Small intestine (tissue), 7 donors: ENCODE data around the gene SLC17A5. TPM values are rescaled to one million over a fixed set of nuclear protein-coding genes. Genes with fewer than 3 reads are reported as not detected.
"Not testable (repeated sequence)": the region's sequence is repeated elsewhere in the genome, so short reads cannot be mapped to it uniquely, and the experiment has no call there.

Experiments used
- DNase-seq, 2 donors: peaks; one replicate each; pipeline versions ENCODE4 v3.0.0 to v3.0.0-alpha.2; 2013
- FAIRE-seq: peaks from 2 replicates; lab custom pipeline; 2012; peaks lifted over from hg19 to GRCh38; lab: Jason Lieb, UNC
- H3K27ac ChIP-seq, 3 donors: one replicate each; pipeline ENCODE4 v1.5.1; 2013; ENCODE audit warnings: low read length in 2 of 3, mild to moderate bottlenecking in 2 of 3, control low read depth in 1 of 3, inconsistent platforms in 1 of 3, low read depth in 1 of 3, moderate library complexity in 1 of 3
- H3K27me3 ChIP-seq, 3 donors: one replicate each; pipeline ENCODE4 v1.6.1; 2013; ENCODE audit warnings: low read length in 3 of 3, inconsistent platforms in 1 of 3; ENCODE audit not compliant: control insufficient read depth in 3 of 3, insufficient read depth in 3 of 3
- H3K36me3 ChIP-seq, 3 donors: one replicate each; pipeline ENCODE4 v1.6.1; 2013; ENCODE audit warnings: low read length in 3 of 3, inconsistent platforms in 1 of 3, low read depth in 1 of 3, mild to moderate bottlenecking in 1 of 3, moderate library complexity in 1 of 3; ENCODE audit not compliant: control insufficient read depth in 3 of 3, insufficient read depth in 2 of 3
- H3K4me1 ChIP-seq, 3 donors: one replicate each; pipeline ENCODE4 v1.6.1; 2013; ENCODE audit warnings: low read length in 2 of 3, inconsistent platforms in 1 of 3, low read depth in 1 of 3, mild to moderate bottlenecking in 1 of 3, moderate library complexity in 1 of 3; ENCODE audit not compliant: control insufficient read depth in 3 of 3, insufficient read depth in 2 of 3
- H3K4me3 ChIP-seq, 3 donors: one replicate each; pipeline ENCODE4 v1.5.1; 2013; ENCODE audit warnings: low read length in 3 of 3, control low read depth in 1 of 3, inconsistent platforms in 1 of 3, low read depth in 1 of 3, mild to moderate bottlenecking in 1 of 3, moderate library complexity in 1 of 3
- H3K9me3 ChIP-seq, 2 donors: one replicate each; pipeline ENCODE4 v1.6.1; 2013; ENCODE audit warnings: low read depth in 1 of 2, low read length in 1 of 2; ENCODE audit not compliant: control insufficient read depth in 2 of 2, insufficient read depth in 1 of 2
- WGBS, 3 donors: extraction: QIAGEN DNeasy Blood & Tissue Kit; methylation state at CpG; one replicate each; pipeline ENCODE4 v1.1.7; 2013; 5-methylcytosine and 5-hydroxymethylcytosine counted together
- polyA plus RNA-seq, 4 donors: library from polyadenylated mRNA; stranded (reverse) in 3 of 4; unstranded in 1 of 4; fragments of 200-250 nt in 3 of 4; fragments of 120-200 nt in 1 of 4; gene quantifications; one replicate each; pipeline versions ENCODE4 v1.2.1 to v1.2.3, GENCODE V29; 2013
- donor health status: healthy with polysubstance abuse.
- donor health status: control.
- donor health status: control.
- donor health status: Bipolar disorder and iron deficiency.
- donor health status: healthy.

Gene SLC17A5
- polyA plus RNA-seq, 4 donors, result 4.9 to 152 (median 11.5) TPM

DNA sequence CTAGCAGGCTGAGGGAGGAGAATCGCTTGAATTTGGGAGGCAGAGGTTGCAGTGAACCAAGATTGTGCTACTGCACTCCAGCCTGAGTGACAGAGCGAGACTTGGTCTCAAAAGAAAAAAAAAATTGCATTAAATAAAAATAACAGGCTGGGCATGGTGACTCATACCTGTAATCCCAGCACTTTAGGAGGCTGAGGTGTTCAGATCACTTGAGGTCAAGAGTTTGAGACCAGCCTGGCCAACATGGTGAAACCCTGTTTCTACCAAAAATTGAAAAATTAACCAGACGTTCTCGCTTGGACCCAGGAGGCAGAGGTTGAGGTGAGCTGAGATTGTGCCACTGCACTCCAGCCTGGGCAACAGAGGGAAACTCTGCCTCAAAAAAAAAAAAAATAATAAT is 102.7 kb downstream of the SLC17A5 start:
- H3K9me3 ChIP-seq, DNase-seq, H3K4me3 ChIP-seq, H3K27me3 ChIP-seq, H3K27ac ChIP-seq, FAIRE-seq, H3K4me1 ChIP-seq, H3K36me3 ChIP-seq: not testable (repeated sequence)
- WGBS, 3 donors, result 93 to 96% (median 93%) methylated on average over 4 of the region's 4 CpGs

DNA sequence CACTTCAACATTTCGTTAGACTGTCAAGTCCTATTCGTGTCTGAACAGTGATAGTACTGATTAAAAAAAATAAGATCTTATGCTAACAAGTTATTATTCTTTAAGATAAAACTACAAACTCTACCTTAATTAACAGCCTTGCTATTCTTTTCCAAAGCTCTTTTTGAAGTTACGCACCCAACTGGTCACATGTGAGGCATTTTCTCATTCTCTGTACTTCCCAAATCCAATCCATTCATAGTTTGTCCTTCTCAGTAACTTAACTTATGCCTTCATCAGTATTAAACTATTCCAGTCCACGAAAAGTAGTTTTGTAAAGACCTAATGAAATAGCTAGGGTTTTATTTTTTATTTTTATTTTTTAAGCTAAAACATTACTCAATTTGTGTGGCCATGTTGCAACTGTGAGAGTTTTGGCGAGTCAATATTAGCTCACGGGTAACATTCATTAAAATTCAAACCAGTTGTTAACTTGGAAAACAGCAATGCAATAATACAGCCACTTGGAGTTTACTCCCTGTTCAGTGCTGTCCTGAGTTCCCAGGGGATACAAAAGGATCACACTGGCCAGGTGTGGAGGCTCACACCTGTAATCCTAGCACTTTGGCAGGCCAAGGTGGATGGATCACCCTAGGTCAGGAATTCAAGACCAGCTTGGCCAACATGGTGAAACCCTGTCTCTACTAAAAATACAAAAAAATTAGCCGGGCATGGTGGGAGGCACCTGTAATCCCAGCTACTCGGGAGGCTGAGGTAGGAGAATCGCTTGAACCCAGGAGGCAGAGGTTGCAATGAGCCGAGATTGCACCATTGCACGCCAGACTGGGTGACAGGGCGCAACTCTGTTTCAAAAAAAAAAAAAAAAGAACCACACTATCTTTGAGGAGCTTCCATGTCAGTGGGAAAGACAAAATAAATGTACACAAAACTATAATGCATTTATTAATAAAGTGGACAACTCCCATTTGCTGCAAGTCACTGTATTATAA is 105.0 kb downstream of the SLC17A5 start:
- 86 to 93% (median 93%) methylated on average over 12 of the region's 12 CpGs for WGBS, 3 donors
- no peak for FAIRE-seq
- no peak overlapping the region for H3K27ac ChIP-seq

GRCh38 chr6:73547036-73547435 is 106.8 kb downstream of the SLC17A5 start:
- WGBS, 3 donors, result 80 to 87% (median 83%) methylated on average over 1 of the region's 1 CpG
- H3K9me3 ChIP-seq, result no peaks in the 10 kb centered on the region
- H3K4me3 ChIP-seq, result no peak overlapping the region
- H3K27ac ChIP-seq, result no peak overlapping the region
- DNase-seq, result no peak
- H3K36me3 ChIP-seq, result no peaks in the 10 kb centered on the region
- H3K4me1 ChIP-seq, result no peaks in the 10 kb centered on the region
- no peaks in the 10 kb centered on the region for H3K27me3 ChIP-seq
- FAIRE-seq, result no peak

More for the DNA sequence above, 105.0 kb downstream of the SLC17A5 start:
- H3K36me3 ChIP-seq, result no peaks in the 10 kb centered on the region
- no peaks in the 10 kb centered on the region for H3K9me3 ChIP-seq
- H3K4me3 ChIP-seq, result no peak overlapping the region
- H3K27me3 ChIP-seq, result no peaks in the 10 kb centered on the region
- no peaks in the 10 kb centered on the region for H3K4me1 ChIP-seq
- DNase-seq, result no peak

Other genes with a start within 250 kb of the SLC17A5 start
- 1 to 10 TPM in 3 of 4 donors, under 1 TPM in 1; 0.89 to 2.7 (median 2.3) TPM for gene CGAS, start 201.7 kb downstream of the SLC17A5 start, polyA plus RNA-seq
- gene MTO1, start 192.3 kb downstream of the SLC17A5 start, polyA plus RNA-seq, result 10 to 100 TPM; 15.9 to 24.8 (median 18.2) TPM
- over 10,000 TPM in 2 of 4 donors, 1,000 to 10,000 TPM in 2; 6,538 to 18,065 (median 11,106) TPM for gene EEF1A1, start 133.0 kb downstream of the SLC17A5 start, polyA plus RNA-seq
- gene CD109, start 42.2 kb upstream of the SLC17A5 start, polyA plus RNA-seq, result 1 to 10 TPM in 1 of 4 donors, under 1 TPM in 2, not detected in 1; under 0.01 to 3.3 (median 0.98) TPM